ENCODE measurements around the gene GAS2. TPM values are rescaled to one million over a fixed set of nuclear protein-coding genes. Genes with fewer than 3 reads are reported as not detected.
A peak's percentile ranks its signal among the peaks of the same experiment; 100 is the strongest.

Gene GAS2
- total RNA-seq, 2 experiments from 2014 or later, result 0.98 to 1.3 TPM

GRCh38 chr11:22763166-22763565 lies 96.8 kb downstream of the GAS2 start:
- no peaks in the 10 kb centered on the region for H3K9me3 Mint-ChIP-seq
- ChIA-PET CTCF (no interaction called here), POLR2A (no interaction called here)
- H3K4me1 Mint-ChIP-seq, result no peaks in the 10 kb centered on the region
- peaks cover under 1% of the 10 kb centered on the region for H3K27me3 Mint-ChIP-seq
- H3K27ac Mint-ChIP-seq, result no peak overlapping the region
- no peak overlapping the region for H3K4me3 Mint-ChIP-seq
- no peaks in the 10 kb centered on the region for H3K36me3 Mint-ChIP-seq (ENCODE audit: low read depth)
- no peak for DNase-seq

DNA sequence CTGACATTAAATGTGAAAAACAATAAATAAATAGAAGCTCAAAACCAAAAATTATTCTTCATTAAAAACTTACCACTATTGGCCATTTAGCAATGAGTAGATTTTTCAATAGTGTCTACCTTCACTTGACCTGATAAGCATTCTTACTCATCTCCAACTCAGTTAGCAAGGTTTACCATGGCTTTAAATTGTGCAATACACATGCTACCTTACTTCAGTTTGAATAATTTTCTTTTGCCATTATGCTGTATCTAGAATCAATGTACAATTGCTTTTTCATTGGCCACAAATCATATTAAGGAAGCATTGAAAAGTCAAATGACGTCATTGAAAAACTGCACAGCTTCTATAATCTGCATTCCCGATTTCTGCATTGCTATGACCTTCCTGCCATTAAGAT lies 98.3 kb downstream of the GAS2 start:
- CTCF ChIA-PET, result no interaction called here

DNA sequence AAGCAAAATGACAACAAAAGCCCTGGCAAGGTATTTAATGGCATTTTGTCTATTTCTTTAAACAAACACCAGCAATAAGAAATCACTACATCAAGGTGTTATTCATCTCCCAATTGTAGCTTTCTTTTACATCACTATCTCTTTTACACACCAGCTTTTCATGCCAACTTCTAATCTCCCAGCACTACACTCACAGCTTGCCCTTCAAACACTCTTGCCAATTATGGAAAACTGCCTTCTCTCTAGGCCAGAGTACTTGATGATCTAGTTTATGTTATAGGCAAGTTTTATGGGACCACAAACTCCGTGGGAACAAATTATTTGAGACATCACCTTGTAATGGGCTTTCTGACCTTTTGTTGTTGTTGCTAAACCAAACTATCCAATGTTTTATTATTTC lies 101.9 kb downstream of the GAS2 start:
- DNase-seq, result no peak
- POLR2A ChIA-PET, result no interaction called here
- CTCF ChIA-PET, result no interaction called here
- Mint-ChIP-seq H3K9me3 (peaks cover 4% of the 10 kb centered on the region), H3K36me3 (ENCODE audit: low read depth) (no peaks in the 10 kb centered on the region), H3K27me3 (peaks cover 2% of the 10 kb centered on the region), H3K4me3 (no peak overlapping the region), H3K27ac (no peak overlapping the region), H3K4me1 (no peaks in the 10 kb centered on the region)

More for the DNA sequence above, 98.3 kb downstream of the GAS2 start:
- no peak for DNase-seq
- Mint-ChIP-seq H3K9me3 (peaks cover under 1% of the 10 kb centered on the region), H3K27me3 (peaks cover 2% of the 10 kb centered on the region), H3K36me3 (ENCODE audit: low read depth) (no peaks in the 10 kb centered on the region), H3K27ac (no peak overlapping the region), H3K4me3 (no peak overlapping the region), H3K4me1 (no peaks in the 10 kb centered on the region)
- POLR2A ChIA-PET, result no interaction called here

DNA sequence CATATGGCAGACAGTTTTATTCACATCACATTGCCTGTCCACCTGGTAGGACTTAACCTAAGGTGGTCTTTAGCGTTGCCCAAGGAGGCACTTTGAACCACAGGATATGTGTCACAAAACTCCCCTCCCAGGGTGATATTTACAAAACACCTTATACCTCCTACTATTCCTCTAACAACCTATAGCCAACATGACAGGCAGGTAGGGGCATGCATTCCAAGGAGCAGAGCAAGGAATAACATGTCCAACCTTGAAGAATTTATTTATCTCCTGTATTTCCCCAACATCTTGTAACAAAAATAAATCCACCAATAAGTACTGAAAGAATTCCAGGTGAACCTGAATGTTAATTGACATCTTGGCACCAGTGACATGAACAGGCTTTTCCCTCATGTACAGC lies 102.7 kb downstream of the GAS2 start:
- Mint-ChIP-seq H3K27me3 (peaks cover 2% of the 10 kb centered on the region), H3K9me3 (peaks cover 4% of the 10 kb centered on the region), H3K36me3 (ENCODE audit: low read depth) (no peaks in the 10 kb centered on the region), H3K4me1 (no peaks in the 10 kb centered on the region), H3K4me3 (no peak overlapping the region), H3K27ac (no peak overlapping the region)
- CTCF ChIA-PET, result no interaction called here
- POLR2A ChIA-PET, result no interaction called here
- no peak for DNase-seq

DNA sequence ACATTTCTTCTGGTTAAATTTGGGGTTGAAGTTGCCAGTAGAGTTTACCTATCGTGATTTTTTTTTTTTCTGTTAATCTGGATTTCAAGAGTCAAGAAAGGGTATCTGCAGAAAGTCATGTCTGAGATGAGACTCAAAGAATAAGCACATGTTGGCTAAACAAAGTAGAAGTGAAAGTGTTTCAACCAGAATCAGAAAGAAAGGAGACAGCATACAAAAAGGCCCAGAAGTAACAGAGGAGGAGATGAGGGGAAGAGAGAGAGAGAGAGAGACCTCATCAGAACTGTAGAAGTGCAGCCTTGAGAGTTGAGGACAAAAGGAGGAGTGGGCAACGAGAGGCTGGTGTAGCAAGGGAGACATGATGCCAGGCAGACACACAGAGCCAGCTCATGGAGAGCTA lies 108.3 kb downstream of the GAS2 start:
- Mint-ChIP-seq H3K9me3 (peaks cover 3% of the 10 kb centered on the region), H3K4me1 (peaks cover 5% of the 10 kb centered on the region), H3K27ac (no peak overlapping the region), H3K27me3 (no peaks in the 10 kb centered on the region), H3K4me3 (peak overlapping the region; percentile 5), H3K36me3 (ENCODE audit: low read depth) (no peaks in the 10 kb centered on the region)
- DNase-seq, result no peak
- POLR2A ChIA-PET, result no interaction called here
- CTCF ChIA-PET, result no interaction called here

DNA sequence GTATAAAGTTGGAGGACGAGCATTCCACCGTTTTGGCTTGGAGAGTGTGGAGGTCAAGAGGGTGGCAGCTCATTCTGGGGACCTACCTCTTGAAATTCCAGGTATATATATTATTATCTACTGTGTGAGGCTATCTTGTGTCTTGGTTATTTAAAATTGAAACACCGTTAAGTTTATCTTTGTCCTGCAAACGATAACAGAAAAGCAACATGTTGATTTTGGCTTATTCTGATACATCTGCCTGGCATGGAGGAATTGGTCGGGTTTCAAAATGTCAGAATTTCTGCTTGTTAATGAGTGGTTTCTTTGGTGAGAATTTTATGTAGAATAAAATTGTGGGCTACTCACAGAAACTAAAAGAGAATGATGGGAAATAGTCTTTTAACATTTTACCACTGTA lies 108.8 kb downstream of the GAS2 start:
- no peaks in the 10 kb centered on the region for H3K36me3 Mint-ChIP-seq (ENCODE audit: low read depth)
- no peak for DNase-seq
- POLR2A ChIA-PET, result no interaction called here
- no peaks in the 10 kb centered on the region for H3K27me3 Mint-ChIP-seq
- CTCF ChIA-PET, result no interaction called here
- peaks cover 5% of the 10 kb centered on the region for H3K4me1 Mint-ChIP-seq
- H3K27ac Mint-ChIP-seq, result no peak overlapping the region
- no peaks in the 10 kb centered on the region for H3K9me3 Mint-ChIP-seq
- H3K4me3 Mint-ChIP-seq, result no peak overlapping the region

DNA sequence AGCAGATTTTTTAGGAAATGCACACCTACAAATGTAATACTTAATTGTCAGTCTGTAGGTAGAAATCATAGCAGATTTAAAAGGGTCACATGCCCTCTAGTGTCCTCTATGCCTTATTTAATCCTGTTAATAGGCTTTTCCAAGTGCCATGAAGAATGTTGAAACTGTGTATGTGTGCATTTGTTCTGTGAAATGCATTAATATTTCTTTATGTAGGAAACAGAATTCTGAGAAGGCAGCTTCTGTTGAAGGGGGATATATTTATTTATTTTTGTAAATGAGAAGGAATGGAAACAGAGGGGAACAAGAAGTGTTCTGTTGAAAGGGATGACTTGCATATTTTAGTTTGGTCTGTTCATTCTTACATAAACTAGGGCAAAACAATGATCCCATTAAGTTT lies 112.2 kb downstream of the GAS2 start:
- Mint-ChIP-seq H3K27ac (no peak overlapping the region), H3K4me1 (peaks cover 8% of the 10 kb centered on the region), H3K27me3 (no peaks in the 10 kb centered on the region), H3K9me3 (no peaks in the 10 kb centered on the region), H3K36me3 (ENCODE audit: low read depth) (no peaks in the 10 kb centered on the region), H3K4me3 (no peak overlapping the region)
- ChIA-PET CTCF (no interaction called here), POLR2A (no interaction called here)
- DNase-seq, result no peak

DNA sequence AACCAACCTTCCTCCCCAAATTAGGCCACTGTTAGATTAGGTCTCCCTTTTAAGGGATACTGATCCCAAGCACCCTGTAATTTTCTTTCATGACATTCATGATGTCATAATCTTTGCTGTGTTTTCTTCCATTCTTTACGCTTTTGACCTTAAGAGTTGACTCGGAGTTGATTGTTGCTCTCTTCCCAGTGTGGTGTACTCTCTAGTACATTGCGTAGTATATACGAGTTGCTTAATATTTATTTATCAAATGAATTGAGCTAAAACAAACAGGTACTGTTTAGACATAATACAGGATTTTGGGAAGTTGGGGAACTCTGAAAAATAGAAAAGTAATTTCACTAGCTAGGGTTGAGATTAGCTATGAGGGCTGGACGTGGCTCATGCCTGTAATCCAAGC lies 113.4 kb downstream of the GAS2 start:
- ChIA-PET POLR2A (no interaction called here), CTCF (no interaction called here)
- Mint-ChIP-seq H3K36me3 (ENCODE audit: low read depth) (no peaks in the 10 kb centered on the region), H3K27me3 (peaks cover 3% of the 10 kb centered on the region), H3K4me1 (peaks cover 4% of the 10 kb centered on the region), H3K4me3 (no peak overlapping the region), H3K27ac (no peak overlapping the region), H3K9me3 (no peaks in the 10 kb centered on the region)
- DNase-seq, result no peak

GRCh38 chr11:22780952-22781593 lies 114.7 kb downstream of the GAS2 start:
- peaks cover 5% of the 10 kb centered on the region for H3K27me3 Mint-ChIP-seq
- H3K4me1 Mint-ChIP-seq, result peaks cover 2% of the 10 kb centered on the region
- no peak for DNase-seq
- no peaks in the 10 kb centered on the region for H3K9me3 Mint-ChIP-seq
- ChIA-PET POLR2A (no interaction called here), CTCF (no interaction called here)
- H3K4me3 Mint-ChIP-seq, result no peak overlapping the region
- H3K36me3 Mint-ChIP-seq (ENCODE audit: low read depth), result no peaks in the 10 kb centered on the region
- no peak overlapping the region for H3K27ac Mint-ChIP-seq

DNA sequence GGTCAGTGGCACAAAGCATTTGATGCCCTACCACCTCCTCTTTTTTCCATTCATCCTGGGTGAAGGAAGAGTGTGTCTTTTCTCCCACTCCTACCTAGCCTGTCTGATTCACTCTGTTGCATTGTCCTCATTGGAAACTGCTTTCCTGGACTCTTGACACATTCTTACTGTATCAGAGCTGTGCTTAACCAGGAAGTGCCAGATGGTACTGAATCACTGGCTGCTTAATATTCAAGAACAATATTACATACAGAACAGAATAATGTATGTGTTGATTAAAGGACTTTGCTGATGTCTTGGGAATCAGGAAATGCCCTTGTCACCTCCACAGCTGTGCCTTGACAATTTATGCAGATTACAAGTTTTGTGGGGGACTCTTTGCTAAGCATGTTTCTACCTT lies 118.8 kb downstream of the GAS2 start:
- ChIA-PET CTCF (no interaction called here), POLR2A (no interaction called here)
- H3K4me3 Mint-ChIP-seq, result no peak overlapping the region
- H3K36me3 Mint-ChIP-seq (ENCODE audit: low read depth), result no peaks in the 10 kb centered on the region
- peaks cover 5% of the 10 kb centered on the region for H3K27me3 Mint-ChIP-seq
- H3K27ac Mint-ChIP-seq, result no peak overlapping the region
- no peaks in the 10 kb centered on the region for H3K9me3 Mint-ChIP-seq
- peaks cover 2% of the 10 kb centered on the region for H3K4me1 Mint-ChIP-seq
- DNase-seq, result no peak

- H3K9me3 Mint-ChIP-seq, result no peaks in the 10 kb centered on the region
- CTCF ChIA-PET, result no interaction called here
- H3K27me3 Mint-ChIP-seq, result peaks cover 5% of the 10 kb centered on the region
- DNase-seq, result no peak
- no peak overlapping the region for H3K4me3 Mint-ChIP-seq
- H3K36me3 Mint-ChIP-seq (ENCODE audit: low read depth), result no peaks in the 10 kb centered on the region
- POLR2A ChIA-PET, result no interaction called here
- no peaks in the 10 kb centered on the region for H3K4me1 Mint-ChIP-seq
- no peak overlapping the region for H3K27ac Mint-ChIP-seq
Measured at GRCh38 chr11:22786475-22786874, 120.1 kb downstream of the GAS2 start.

DNA sequence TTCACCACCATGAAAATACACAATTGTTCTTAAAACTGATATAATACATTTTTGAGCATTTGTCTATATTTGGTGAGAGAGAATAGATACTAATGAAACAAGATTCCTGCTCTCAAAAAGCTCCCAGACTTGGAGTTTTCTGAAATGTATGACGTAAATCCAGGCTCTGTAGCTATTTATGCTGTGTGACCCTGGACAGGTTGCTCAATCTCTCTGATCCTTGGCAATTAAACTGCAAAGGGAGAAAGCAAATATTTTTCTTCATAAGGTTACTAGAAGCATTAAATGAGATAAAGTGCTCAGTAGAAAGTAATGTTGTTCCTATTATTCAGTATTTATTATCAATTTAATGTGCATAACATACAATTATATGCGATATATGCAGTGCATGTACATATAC lies 120.6 kb downstream of the GAS2 start:
- Mint-ChIP-seq H3K4me3 (no peak overlapping the region), H3K9me3 (no peaks in the 10 kb centered on the region), H3K27me3 (peaks cover 5% of the 10 kb centered on the region), H3K27ac (no peak overlapping the region), H3K4me1 (no peaks in the 10 kb centered on the region), H3K36me3 (ENCODE audit: low read depth) (no peaks in the 10 kb centered on the region)
- ChIA-PET POLR2A (no interaction called here), CTCF (interaction anchor here (1.2 kb wide), 1 partner anchor 64 kb away, joined by 3 read pairs; no protein-coding TSS in a partner anchor)
- DNase-seq, result no peak

DNA sequence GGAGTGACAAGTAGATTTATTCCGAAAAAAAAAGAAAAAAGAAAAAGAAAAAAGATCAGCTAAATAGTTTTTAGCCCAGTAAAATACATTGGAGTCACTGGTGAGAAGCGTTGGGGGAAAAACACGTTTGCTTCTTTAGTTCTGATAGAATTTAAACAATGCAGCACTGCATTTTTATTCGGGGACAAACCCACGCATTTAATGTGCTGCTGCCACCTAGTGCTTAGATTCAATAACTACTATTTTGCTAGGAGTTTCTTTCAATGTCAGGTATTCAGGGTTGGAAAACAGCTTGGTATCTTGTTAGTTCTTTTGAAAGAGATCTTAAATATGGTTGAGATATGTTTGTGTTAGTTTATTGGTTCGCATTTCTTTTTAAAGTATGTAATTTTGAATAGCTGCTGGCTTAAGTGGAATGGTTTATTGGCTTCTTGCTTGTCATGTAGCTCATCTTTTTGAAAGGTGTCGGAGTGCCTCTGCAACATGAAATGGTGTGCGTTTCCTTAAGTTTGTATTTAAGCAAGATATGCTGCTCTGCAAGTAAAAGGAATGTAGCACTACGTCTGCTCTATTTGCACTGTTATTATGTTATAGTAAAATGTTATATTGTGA lies 121.2 kb downstream of the GAS2 start:
- H3K36me3 Mint-ChIP-seq (ENCODE audit: low read depth), result no peaks in the 10 kb centered on the region
- H3K4me3 Mint-ChIP-seq, result no peak overlapping the region
- no peak overlapping the region for H3K27ac Mint-ChIP-seq
- peaks cover 5% of the 10 kb centered on the region for H3K27me3 Mint-ChIP-seq
- CTCF ChIA-PET, result interaction anchor here (0.9 to 1.2 kb wide), 2 partner anchors 42 to 64 kb away, joined by 3 to 4 read pairs; partner anchors contain the start of gene SVIP
- H3K9me3 Mint-ChIP-seq, result no peaks in the 10 kb centered on the region
- POLR2A ChIA-PET, result no interaction called here
- no peaks in the 10 kb centered on the region for H3K4me1 Mint-ChIP-seq
- DNase-seq, result peak; percentile 50

- H3K27ac Mint-ChIP-seq, result no peak overlapping the region
- POLR2A ChIA-PET, result no interaction called here
- CTCF ChIA-PET, result interaction anchor here (1.8 kb wide), 1 partner anchor 37 kb away, joined by 4 read pairs; the partner anchor contains the start of gene SVIP
Measured at GRCh38 chr11:22792497-22792896, 126.1 kb downstream of the GAS2 start.

More at GRCh38 chr11:22792497-22792896, 126.1 kb downstream of the GAS2 start:
- DNase-seq, result no peak
- no peaks in the 10 kb centered on the region for H3K4me1 Mint-ChIP-seq
- H3K9me3 Mint-ChIP-seq, result no peaks in the 10 kb centered on the region
- H3K4me3 Mint-ChIP-seq, result no peak overlapping the region
- no peaks in the 10 kb centered on the region for H3K36me3 Mint-ChIP-seq (ENCODE audit: low read depth)
- H3K27me3 Mint-ChIP-seq, result no peaks in the 10 kb centered on the region
